Memory B cell (primary cell): ENCODE results near the gene POLR3C.

ENCODE experiments used
- ATAC-seq: fragments of 150-1000 bp; cut with Tn5 transposase; 2 replicates; pipeline ENCODE4 v1.10.0; 2021; ENCODE audit warnings: low read depth, mild to moderate bottlenecking, moderate library complexity
- DNase-seq, 2 donors: peaks; one replicate each; pipeline ENCODE4 v3.0.0; 2022; ENCODE audit warnings: low spot score in 2 of 2
- H3K27ac Mint-ChIP-seq: one replicate; pipeline ENCODE4 v1.8.0; 2022; ENCODE audit warnings: mild to moderate bottlenecking, moderate library complexity, mixed read lengths
- H3K27me3 Mint-ChIP-seq: one replicate; pipeline ENCODE4 v1.8.0; 2022; ENCODE audit warnings: mixed read lengths
- H3K36me3 Mint-ChIP-seq: one replicate; pipeline ENCODE4 v1.8.0; 2022; ENCODE audit warnings: mild to moderate bottlenecking, mixed read lengths
- H3K4me1 Mint-ChIP-seq: one replicate; pipeline ENCODE4 v1.8.0; 2022; ENCODE audit warnings: mixed read lengths
- H3K4me3 Mint-ChIP-seq: one replicate; pipeline ENCODE4 v1.8.0; 2022; ENCODE audit warnings: mild to moderate bottlenecking, moderate library complexity, mixed read lengths
- H3K9me3 Mint-ChIP-seq: one replicate; pipeline ENCODE4 v1.8.0; 2022; ENCODE audit warnings: mixed read lengths

The POLR3C gene

DNA sequence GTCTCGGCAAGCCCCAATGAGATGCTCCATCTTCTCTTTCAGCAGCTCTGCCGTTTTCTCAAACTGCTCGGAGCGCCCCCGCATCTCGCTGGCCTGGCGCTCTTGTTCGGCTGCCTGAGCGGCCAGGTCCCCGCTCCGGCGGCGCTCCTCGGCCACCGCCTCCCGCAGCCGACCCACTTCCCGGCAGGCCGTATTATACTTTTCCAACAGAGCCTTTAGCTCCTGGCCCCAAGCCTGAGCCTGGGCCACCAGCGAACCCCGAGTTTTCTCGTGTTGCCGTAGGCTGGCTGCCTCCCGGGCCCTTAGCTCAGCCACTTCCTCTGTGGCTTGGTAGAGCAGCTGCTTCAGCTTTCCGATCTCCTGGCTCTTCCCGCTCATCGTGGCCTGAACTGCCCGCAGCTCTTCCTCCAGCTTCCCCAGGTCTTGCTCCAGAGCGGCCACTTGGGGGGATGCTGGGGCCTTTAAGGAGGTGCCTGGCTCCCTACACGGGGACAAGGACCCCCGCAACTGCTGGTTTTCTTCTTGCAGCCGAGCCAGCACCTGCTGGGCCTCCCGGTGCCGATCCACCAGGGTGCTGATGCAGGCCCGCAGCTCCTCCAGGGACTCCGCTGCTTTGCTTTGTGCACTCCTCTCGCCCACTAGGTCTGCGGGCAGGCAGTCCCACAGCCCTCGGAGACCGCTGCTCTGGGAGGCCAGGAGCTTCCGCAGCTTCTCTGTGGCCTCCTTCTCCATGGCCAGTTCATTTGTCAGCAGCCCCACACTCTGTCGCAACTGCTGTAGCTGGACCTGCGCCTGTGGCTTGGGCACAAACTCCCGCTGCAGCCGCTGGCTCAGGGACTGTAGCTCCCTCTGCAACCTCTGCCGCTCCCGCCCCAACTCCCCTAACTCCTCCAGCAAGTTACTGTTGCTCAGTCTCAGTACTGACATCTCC, 48.3 kb downstream of the POLR3C start:
- ATAC-seq: peak; percentile 86
- DNase-seq: peak in 1 of 2 donors; percentile 42
- Mint-ChIP-seq H3K27ac (peak overlapping the region; percentile 51), H3K9me3 (no peaks in the 10 kb centered on the region), H3K4me3 (peak overlapping the region; percentile 85), H3K27me3 (peaks cover 12% of the 10 kb centered on the region), H3K36me3 (no peaks in the 10 kb centered on the region), H3K4me1 (peaks cover 15% of the 10 kb centered on the region)

DNA sequence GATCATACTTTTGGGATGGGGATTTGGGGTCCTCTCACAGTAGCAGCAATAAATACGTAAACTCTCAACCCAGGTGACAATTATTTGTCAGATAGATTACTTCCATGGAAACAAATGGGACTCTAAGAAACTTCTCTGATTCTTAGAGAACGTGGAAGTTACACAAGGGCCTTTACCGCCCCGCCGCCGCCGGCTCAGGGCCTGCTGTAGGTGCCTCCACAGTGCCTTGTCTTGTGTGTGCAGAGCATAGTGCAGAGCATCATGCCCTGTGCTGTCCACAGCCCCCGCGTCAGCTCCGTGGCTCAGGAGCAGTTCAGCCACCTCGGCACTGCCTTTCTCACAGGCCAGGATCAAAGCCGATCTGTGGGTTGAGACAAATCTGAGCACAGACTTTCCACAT, 50.6 kb downstream of the POLR3C start:
- Mint-ChIP-seq H3K36me3 (no peaks in the 10 kb centered on the region), H3K27me3 (peaks cover 12% of the 10 kb centered on the region), H3K4me3 (no peak overlapping the region), H3K27ac (no peak overlapping the region), H3K9me3 (no peaks in the 10 kb centered on the region), H3K4me1 (peaks cover 15% of the 10 kb centered on the region)
- ATAC-seq (no peak), DNase-seq (no peak)

DNA sequence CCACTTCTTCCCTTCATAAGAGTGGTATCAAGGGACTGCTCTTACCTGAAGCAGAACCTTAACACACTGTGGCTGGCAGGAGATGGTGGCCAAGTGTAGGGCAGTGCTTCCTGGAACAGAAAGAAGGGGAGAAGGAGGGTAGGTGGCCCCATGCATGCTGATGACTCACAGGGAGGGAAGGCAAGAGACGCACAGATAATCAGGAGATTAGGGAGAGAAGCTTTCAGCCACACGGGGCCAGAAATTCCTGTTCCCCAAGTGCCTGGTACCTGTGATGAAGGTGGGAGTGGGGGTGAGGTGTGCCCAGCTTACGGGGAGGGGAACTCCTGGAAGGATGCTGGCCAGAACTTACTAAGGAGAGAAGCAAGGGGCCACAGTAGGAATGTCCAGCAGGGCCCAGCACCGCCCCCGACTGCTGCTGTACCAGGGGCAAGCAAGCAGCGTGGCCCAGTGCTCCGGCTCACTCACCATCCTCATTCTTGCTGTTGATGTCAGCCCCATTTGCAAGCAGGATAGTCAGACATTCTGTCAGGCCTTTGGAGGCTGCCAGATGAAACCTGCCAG, 54.0 kb downstream of the POLR3C start:
- Mint-ChIP-seq H3K36me3 (no peaks in the 10 kb centered on the region), H3K9me3 (no peaks in the 10 kb centered on the region), H3K4me3 (no peak overlapping the region), H3K27me3 (peaks cover 5% of the 10 kb centered on the region), H3K4me1 (peaks cover 2% of the 10 kb centered on the region), H3K27ac (no peak overlapping the region)
- DNase-seq: no peak
- no peak for ATAC-seq

DNA sequence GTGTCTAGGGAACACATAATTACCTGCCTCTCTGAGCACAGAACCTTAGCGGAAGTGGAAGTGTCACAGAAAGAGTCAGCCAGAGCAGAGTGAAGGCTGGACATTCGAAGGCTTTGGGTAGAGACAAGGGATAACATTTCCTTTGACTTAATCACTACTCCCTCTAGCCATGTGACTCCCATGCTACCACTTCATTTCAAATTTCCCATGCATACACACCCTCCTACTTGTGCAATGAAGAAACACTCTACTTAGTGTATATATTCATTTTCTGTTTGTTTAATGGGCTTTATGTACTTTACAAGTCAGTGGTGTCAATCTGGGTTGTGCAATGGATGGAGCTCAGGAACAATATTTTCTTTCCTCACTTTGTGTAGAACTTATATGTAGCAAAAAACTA, 54.7 kb downstream of the POLR3C start:
- H3K27me3 Mint-ChIP-seq: peaks cover 5% of the 10 kb centered on the region
- no peak overlapping the region for H3K4me3 Mint-ChIP-seq
- DNase-seq: no peak
- H3K27ac Mint-ChIP-seq: no peak overlapping the region
- no peaks in the 10 kb centered on the region for H3K36me3 Mint-ChIP-seq
- no peaks in the 10 kb centered on the region for H3K9me3 Mint-ChIP-seq
- peaks cover 2% of the 10 kb centered on the region for H3K4me1 Mint-ChIP-seq
- no peak for ATAC-seq

DNA sequence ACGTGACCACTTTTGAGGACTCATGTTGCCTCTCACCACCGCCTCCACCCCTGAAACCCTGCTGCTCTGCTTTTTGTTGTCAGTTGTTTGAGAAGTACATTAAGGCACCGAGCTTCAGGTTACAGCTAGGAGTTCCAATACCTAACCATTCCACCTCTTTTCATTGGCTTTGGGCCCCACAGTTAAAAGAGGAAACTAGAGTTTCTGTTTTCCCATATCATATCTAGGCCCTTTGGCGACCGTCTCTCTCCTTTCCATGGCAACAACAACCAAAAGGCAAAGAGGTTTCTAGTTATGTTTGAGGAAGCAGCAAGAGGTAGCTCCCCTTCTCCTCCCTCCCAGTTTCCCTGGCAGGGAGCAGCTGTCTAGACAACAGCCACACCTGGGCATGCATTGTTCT, 55.8 kb downstream of the POLR3C start:
- Mint-ChIP-seq H3K27ac (no peak overlapping the region), H3K36me3 (no peaks in the 10 kb centered on the region), H3K4me1 (peaks cover 3% of the 10 kb centered on the region), H3K27me3 (peaks cover 8% of the 10 kb centered on the region), H3K9me3 (no peaks in the 10 kb centered on the region), H3K4me3 (no peak overlapping the region)
- ATAC-seq (no peak), DNase-seq (no peak)

DNA sequence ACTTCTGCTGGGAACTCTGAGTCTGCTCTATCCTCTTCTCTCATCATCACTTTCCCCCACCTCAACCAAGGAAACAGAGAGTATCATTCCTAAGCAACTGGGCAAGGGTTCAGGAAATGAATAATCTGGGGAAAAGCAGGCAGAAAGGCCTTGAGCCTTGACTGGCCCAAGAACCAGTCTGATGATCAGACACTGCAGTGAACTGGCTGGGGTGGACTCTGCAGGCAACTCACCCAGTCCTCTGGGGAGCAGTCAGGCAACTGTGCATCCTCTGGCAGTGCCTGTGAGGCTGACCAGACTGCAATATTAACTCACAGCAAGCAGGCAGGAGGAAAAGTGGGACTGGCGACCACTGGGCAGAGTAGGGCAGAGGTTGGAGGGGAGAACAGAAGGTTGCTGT, 60.7 kb downstream of the POLR3C start:
- no peak for DNase-seq
- Mint-ChIP-seq H3K27me3 (peaks cover 8% of the 10 kb centered on the region), H3K9me3 (no peaks in the 10 kb centered on the region), H3K4me3 (peak overlapping the region; percentile 68), H3K4me1 (peaks cover 11% of the 10 kb centered on the region), H3K27ac (no peak overlapping the region), H3K36me3 (no peaks in the 10 kb centered on the region)
- ATAC-seq: no peak

DNA sequence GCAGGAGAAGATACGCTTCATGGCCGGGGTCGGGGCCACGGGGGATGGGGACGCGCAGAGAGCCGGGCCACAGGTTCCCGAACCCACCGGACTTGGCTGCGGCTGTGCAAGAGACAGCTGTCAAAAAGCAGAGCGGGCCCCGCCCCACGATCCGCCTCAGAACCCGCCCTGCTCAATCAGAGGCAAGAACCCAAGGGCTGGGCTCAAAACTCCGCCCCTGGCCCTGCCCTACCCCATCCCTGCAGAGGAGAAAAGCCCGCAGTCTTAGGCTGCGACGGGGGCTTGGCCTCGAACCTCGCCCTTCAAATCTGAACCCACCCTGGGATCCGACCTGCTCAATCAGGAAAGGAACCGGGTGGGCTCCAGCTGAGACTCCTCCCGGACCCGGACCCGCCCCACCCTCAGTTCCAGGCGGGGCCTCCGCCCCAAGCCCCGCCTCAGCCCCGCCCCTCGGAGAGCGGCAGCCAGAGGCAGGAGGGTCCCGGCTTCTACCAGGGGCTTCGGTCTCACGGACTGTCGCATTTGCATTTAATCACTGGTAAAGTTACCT, 61.8 kb downstream of the POLR3C start, which contains the start of gene ANKRD35:
ANKRD35 (minus strand) TSS at position 129 of the 550 bp plus-strand sequence; CDS start at position 21, 108 bp downstream.
- Mint-ChIP-seq H3K4me3 (peak within 1 kb of the TSS; percentile 68), H3K27me3 (peaks cover 8% of the 10 kb centered on the region), H3K27ac (no peak within 1 kb of the TSS), H3K36me3 (no peaks in the 10 kb centered on the region), H3K9me3 (no peaks in the 10 kb centered on the region), H3K4me1 (peaks cover 11% of the 10 kb centered on the region)
- peak; percentile 99 for ATAC-seq
- DNase-seq: peak; percentile 84 to 89

DNA sequence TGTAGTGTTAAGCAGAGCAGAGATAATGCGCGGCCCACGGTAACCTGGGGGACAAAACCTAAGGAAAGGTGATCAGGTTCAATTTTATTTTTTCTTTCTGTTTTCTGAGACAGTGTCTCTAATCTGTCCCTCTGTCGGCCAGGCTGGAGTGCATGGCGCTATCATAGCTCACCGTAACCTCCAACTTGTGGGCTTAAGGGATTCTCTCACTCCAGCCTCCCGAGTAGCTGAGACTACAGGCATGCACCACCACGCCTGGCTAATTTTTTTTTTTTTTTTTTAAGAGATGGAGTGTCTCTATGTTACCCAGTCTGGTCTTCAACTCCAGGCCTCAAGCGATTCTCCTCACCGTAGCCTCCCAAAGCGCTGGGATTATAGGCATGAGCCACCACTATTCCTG, 62.4 kb downstream of the POLR3C start:
- Mint-ChIP-seq H3K27me3 (peaks cover 8% of the 10 kb centered on the region), H3K9me3 (no peaks in the 10 kb centered on the region), H3K36me3 (no peaks in the 10 kb centered on the region), H3K27ac (no peak overlapping the region), H3K4me3 (peak overlapping the region; percentile 68), H3K4me1 (peaks cover 11% of the 10 kb centered on the region)
- ATAC-seq (no peak), DNase-seq (no peak)

DNA sequence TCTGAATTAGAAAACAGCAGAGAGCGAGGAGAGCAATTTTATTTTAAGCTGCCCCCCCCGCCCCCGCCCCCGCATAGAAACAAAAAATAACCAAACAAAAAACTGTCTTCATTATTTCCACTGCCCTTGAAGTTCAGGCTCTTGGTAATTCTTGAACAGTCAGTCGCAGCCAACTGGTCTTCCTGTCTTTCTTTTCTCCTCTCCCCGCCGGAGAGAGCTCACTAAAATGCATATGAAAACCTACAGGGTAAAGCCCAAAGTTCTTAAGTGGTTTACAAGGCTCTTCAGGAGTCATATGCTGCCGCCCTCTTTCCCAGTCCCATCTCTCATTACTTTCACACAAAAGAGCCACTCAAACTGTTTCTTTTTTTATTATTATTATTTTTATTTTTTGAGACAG, 62.8 kb downstream of the POLR3C start:
- DNase-seq (no peak), ATAC-seq (no peak)
- peak overlapping the region; percentile 47 for H3K4me3 Mint-ChIP-seq
- H3K36me3 Mint-ChIP-seq: no peaks in the 10 kb centered on the region
- H3K27me3 Mint-ChIP-seq: peaks cover 8% of the 10 kb centered on the region
- peaks cover 11% of the 10 kb centered on the region for H3K4me1 Mint-ChIP-seq
- H3K27ac Mint-ChIP-seq: no peak overlapping the region
- H3K9me3 Mint-ChIP-seq: no peaks in the 10 kb centered on the region

DNA sequence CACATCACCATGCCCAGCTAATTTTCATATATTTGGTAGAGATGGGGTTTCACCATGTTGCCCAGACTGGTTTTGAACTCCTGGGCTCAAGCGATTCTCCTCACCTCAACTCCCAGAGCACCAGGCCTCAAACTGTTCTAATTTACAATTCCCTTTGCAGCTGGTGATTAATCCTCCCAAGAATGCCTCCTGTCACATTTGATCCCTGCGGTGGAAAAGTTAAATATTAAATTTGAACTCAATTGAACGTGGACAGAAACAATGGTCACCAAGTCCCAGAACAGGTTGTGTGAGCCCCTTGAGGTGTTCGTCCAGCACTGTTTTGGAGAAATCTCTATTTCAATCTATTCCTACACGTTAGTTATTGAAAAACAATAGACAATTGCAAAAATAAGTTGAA, 63.6 kb downstream of the POLR3C start:
- ATAC-seq: no peak
- H3K4me3 Mint-ChIP-seq: no peak overlapping the region
- no peaks in the 10 kb centered on the region for H3K9me3 Mint-ChIP-seq
- H3K36me3 Mint-ChIP-seq: no peaks in the 10 kb centered on the region
- DNase-seq: no peak
- H3K27ac Mint-ChIP-seq: no peak overlapping the region
- H3K27me3 Mint-ChIP-seq: peaks cover 8% of the 10 kb centered on the region
- peaks cover 11% of the 10 kb centered on the region for H3K4me1 Mint-ChIP-seq

DNA sequence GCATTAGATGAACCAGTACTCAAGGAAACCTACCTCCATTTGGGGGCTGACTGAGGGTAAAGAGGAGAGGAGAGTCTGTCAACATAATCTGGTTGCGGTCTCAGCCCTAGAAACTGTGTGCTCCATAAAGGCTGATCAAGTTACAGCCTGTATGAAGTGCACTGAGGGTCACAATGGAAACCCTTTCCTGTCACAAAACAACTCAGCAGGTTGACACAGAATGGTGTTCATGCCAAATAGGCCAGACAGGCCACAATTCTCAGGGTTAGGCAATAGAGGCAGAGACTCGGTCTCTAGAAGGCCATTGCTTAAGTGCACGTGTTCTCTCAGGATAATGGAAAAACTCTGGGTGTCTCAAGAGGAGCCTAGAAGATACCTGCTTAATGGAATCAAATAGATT, 65.7 kb downstream of the POLR3C start:
- Mint-ChIP-seq H3K27ac (no peak overlapping the region), H3K9me3 (no peaks in the 10 kb centered on the region), H3K4me1 (peaks cover 9% of the 10 kb centered on the region), H3K4me3 (no peak overlapping the region), H3K36me3 (no peaks in the 10 kb centered on the region), H3K27me3 (peaks cover 5% of the 10 kb centered on the region)
- DNase-seq: no peak
- ATAC-seq: no peak

DNA sequence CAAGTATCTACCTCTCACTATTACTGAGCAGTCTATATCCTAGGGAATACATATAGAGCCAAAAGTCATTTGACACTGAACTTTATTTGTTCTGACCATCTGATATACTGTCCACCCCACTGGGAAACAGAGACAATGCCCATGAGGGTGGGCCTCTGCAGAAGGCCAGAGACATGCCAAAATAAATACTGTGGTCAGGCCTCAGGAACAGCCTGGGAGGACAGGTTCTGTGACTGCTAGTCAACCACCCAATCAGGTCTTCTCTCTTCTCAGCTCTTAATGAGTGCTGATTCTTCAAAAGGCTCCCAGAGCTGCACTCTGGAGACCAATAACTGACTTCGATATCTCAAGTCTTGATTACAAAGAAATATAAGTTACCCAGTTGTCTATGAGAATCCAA, 67.1 kb downstream of the POLR3C start:
- no peak overlapping the region for H3K4me3 Mint-ChIP-seq
- H3K27me3 Mint-ChIP-seq: no peaks in the 10 kb centered on the region
- H3K36me3 Mint-ChIP-seq: no peaks in the 10 kb centered on the region
- ATAC-seq: no peak
- no peak overlapping the region for H3K27ac Mint-ChIP-seq
- no peaks in the 10 kb centered on the region for H3K4me1 Mint-ChIP-seq
- no peaks in the 10 kb centered on the region for H3K9me3 Mint-ChIP-seq
- no peak for DNase-seq

DNA sequence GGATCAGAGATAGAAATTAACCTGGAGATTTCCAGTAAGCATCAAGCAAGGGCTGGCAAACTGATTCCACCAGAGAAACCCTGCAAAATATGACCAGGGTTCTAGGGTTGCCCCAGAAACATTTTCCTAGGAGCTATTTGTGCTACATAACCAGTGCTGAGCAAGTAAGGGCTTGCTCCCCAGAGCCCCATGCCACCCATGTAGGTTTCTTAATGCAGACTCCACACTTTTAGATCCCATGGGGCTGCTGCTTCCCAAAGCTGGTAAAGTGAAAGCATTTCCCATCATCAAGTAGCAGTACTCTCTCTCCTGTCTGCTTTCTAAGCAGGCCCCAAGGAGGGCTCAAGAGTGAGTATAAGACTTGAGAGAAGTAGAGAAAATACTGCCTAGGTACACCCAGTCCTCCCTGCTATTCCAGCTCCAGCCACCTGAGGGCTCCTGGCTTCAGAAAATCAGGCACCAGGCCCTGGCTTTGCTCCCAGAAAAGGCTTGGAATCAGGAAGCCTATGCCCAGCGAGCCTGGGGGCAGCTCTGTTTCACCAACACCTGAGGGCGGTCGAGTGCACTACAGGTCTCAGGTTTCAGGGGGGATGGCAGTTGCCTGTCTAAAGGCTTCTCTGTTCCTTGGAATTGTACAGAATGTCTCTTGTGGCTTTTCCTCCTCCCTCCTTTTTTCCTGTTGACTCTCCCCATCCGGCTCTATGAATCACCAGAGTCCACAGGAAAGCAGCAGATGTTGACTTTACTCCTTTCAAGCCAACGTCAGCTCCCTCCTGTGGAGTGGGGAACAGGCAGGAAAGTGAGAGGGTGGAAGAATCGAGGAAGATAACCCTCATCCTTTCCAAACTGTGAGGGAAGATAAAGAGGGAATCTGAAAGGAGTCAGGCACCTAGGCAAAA, 67.8 kb downstream of the POLR3C start:
- peak; percentile 61 for ATAC-seq
- no peak overlapping the region for H3K4me3 Mint-ChIP-seq
- no peaks in the 10 kb centered on the region for H3K9me3 Mint-ChIP-seq
- no peaks in the 10 kb centered on the region for H3K27me3 Mint-ChIP-seq
- no peak overlapping the region for H3K27ac Mint-ChIP-seq
- H3K4me1 Mint-ChIP-seq: no peaks in the 10 kb centered on the region
- H3K36me3 Mint-ChIP-seq: no peaks in the 10 kb centered on the region
- peak; percentile 40 to 43 for DNase-seq
